Right lobe of liver (tissue), 6 donors: ENCODE data around the gene DDX19B. TPM values are rescaled to one million over a fixed set of nuclear protein-coding genes. Genes with fewer than 3 reads are reported as not detected.
A peak's percentile ranks its signal among the peaks of the same experiment; 100 is the strongest.
"Not testable (repeated sequence)": the region's sequence is repeated elsewhere in the genome, so short reads cannot be mapped to it uniquely, and the experiment has no call there.

ENCODE experiments used
- ATAC-seq, 4 donors: fragments of 200-7000 bp; cut with Tn5 transposase; one replicate each; pipeline ENCODE4 v1.9.1; 2020; ENCODE audit warnings: mild to moderate bottlenecking in 4 of 4, moderate library complexity in 4 of 4
- DNase-seq, 3 donors: peaks; one replicate each; pipeline ENCODE4 v3.0.0-alpha.2; 2020
- H3K27ac ChIP-seq, 3 donors: fragments of 200-600 bp; one replicate each; pipeline ENCODE4 v1.8.0; 2022
- H3K27me3 ChIP-seq, 2 donors: fragments of 200-600 bp; one replicate each; pipeline ENCODE4 v1.8.0; 2022
- H3K36me3 ChIP-seq, 4 donors: fragments of 200-600 bp; sonication (generic) in 1 of 4; one replicate each; pipeline versions ENCODE4 v1.5.1 to v1.8.0; 2017 to 2022; ENCODE audit warnings: control low read depth in 1 of 4
- H3K4me1 ChIP-seq, 4 donors: fragments of 200-600 bp; sonication (generic) in 1 of 4; one replicate each; pipeline versions ENCODE4 v1.5.1 to v1.8.0; 2017 to 2022; ENCODE audit warnings: control low read depth in 1 of 4
- H3K4me3 ChIP-seq, 3 donors: fragments of 200-600 bp; one replicate each; pipeline ENCODE4 v1.8.0; 2022
- H3K9me3 ChIP-seq, 4 donors: fragments of 200-600 bp; sonication (generic) in 1 of 4; one replicate each; pipeline versions ENCODE4 v1.5.1 to v1.8.0; 2017 to 2022; ENCODE audit warnings: control low read depth in 1 of 4
- POLR2A ChIP-seq: fragments of 450-650 bp; IDR thresholded peaks from one replicate; pipeline ENCODE4 v1.6.1; 2017; ENCODE audit warnings: antibody characterized with exemption, mild to moderate bottlenecking
- WGBS: methylation state at CpG from one replicate; pipeline ENCODE4 v1.1.6; 2018; ENCODE audit warnings: low coverage, low lambda C conversion rate; ENCODE audit not compliant: insufficient coverage; ENCODE audit errors: missing lambda C conversion rate; 5-methylcytosine and 5-hydroxymethylcytosine counted together
- intact Hi-C, 2 donors: fragments of 100-400 bp; cut with DNase I; formaldehyde crosslinking; loops; one replicate each; pipeline versions ENCODE4 v1.11.2 to v1.14.1; 2022
- total RNA-seq, 6 experiments: library from RNA; depleted of rRNA in 2 of 6; stranded (reverse); fragments of >200 nt in 2 of 6; fragmentation: NEBNext Ultra II Directional in 3 of 6; extraction: Animal tissue kit (Norgen Biotek cat#: 25700) in 3 of 6; gene quantifications; one replicate each; pipeline versions ENCODE4 v1.1.0 to v1.2.4, GENCODE V29; 2016 to 2023
- TF ChIP-seq, protein P1 (sequence below), 4 donors: fragments of 200-600 bp in 3 of 4; fragments of 450-650 bp in 1 of 4; IDR thresholded peaks; one replicate each; pipeline versions ENCODE4 v1.5.1 to v1.8.0; 2016 to 2022; ENCODE audit warnings: antibody characterized with exemption in 4 of 4, mild to moderate bottlenecking in 2 of 4
- donor health status: DM: no; HTN: yes; CAD: no.
- donor health status: DM: no; HTN: no; CAD: no.
- donor health status: DM: no; HTN: no; CAD: no.
- donor health status: DM: no; HTN: yes; CAD: no.
- donor health status: DM: no; HTN: yes; CAD: no.

DDX19B gene
- total RNA-seq, 6 experiments from 2014 or later, result 15.2 to 32.3 (median 20.0) TPM

DNA sequence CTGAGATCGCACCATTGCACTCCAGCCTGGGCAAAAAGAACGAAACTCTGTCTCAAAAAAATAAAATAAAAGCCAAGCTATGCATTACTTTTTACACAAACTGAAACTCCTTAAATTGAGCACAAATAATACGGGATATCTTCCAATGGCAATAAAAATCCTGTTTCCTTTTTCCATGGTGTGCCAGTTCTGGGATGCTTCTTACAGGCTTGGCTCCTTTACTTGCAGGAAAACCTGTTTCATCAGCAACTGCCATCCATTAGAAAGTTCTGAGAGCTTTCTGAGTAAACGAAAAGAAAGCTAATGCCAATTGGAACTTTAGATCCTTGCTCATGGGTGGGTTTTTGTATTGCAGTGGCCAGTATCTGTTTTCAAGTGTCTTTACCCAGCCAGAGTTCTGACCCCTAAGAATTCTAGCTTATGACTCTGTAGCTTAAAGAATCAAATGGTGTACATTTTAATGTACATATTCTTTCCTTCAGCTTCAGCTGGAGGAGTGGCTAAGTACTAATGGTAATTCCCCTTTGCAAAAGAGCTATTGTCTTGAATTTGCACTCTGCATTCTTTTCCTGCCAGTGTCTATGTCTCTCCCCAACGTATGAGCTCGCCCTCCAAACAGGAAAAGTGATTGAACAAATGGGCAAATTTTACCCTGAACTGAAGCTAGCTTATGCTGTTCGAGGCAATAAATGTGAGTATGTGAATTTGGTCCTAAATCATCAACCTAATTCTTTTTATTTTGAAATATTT, 26.2 kb downstream of the DDX19B start:
- H3K4me1 ChIP-seq, result no peaks in the 10 kb centered on the region
- intact Hi-C loops, result no loop called here
- TF ChIP-seq POLR2A, result no peak
- TF ChIP-seq, protein P1, sequence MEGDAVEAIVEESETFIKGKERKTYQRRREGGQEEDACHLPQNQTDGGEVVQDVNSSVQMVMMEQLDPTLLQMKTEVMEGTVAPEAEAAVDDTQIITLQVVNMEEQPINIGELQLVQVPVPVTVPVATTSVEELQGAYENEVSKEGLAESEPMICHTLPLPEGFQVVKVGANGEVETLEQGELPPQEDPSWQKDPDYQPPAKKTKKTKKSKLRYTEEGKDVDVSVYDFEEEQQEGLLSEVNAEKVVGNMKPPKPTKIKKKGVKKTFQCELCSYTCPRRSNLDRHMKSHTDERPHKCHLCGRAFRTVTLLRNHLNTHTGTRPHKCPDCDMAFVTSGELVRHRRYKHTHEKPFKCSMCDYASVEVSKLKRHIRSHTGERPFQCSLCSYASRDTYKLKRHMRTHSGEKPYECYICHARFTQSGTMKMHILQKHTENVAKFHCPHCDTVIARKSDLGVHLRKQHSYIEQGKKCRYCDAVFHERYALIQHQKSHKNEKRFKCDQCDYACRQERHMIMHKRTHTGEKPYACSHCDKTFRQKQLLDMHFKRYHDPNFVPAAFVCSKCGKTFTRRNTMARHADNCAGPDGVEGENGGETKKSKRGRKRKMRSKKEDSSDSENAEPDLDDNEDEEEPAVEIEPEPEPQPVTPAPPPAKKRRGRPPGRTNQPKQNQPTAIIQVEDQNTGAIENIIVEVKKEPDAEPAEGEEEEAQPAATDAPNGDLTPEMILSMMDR (IDR thresholded peaks at IDR 0.05), result no peak
- ATAC-seq (no peak), DNase-seq (no peak)
- no peak overlapping the region for H3K27ac ChIP-seq
- H3K36me3 ChIP-seq, result peaks cover 3 to 68% (median 15%) of the 10 kb centered on the region in 4 donors
- no peaks in the 10 kb centered on the region for H3K9me3 ChIP-seq
- no peak overlapping the region for H3K4me3 ChIP-seq
- H3K27me3 ChIP-seq, result no peaks in the 10 kb centered on the region
- WGBS, result 89% methylated on average over 7 of the region's 7 CpGs

DNA sequence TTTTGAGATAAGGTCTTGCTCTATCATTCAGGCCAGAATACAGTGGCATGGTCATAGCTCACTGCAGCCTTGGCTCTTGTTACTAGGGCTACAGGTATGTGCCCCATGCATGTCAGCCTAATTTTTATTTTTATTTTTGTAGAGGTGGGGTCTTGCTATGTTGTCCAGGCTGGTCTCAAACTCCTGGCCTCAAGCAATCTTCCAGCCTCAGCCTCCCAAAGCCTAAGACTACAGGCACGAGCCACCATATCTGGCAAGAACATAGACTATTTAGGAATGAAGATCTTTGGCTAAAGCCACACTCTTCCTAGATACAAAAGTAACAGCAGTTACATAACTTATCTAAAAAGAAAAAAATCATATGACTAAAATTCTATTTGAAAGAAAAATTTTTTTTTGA, 32.1 kb downstream of the DDX19B start:
- no peaks in the 10 kb centered on the region for H3K27me3 ChIP-seq
- TF ChIP-seq, protein P1 (IDR thresholded peaks at IDR 0.05), result no peak
- 85% methylated on average over 1 of the region's 1 CpG for WGBS
- no peak overlapping the region for H3K4me3 ChIP-seq
- intact Hi-C loops, result no loop called here
- no peaks in the 10 kb centered on the region for H3K9me3 ChIP-seq
- no peak overlapping the region for H3K27ac ChIP-seq
- ATAC-seq (no peak), DNase-seq (no peak)
- peaks cover 0 to 8% (median 0%) of the 10 kb centered on the region in 4 donors for H3K4me1 ChIP-seq
- H3K36me3 ChIP-seq, result peaks cover 0 to 53% (median 13%) of the 10 kb centered on the region in 4 donors

DNA sequence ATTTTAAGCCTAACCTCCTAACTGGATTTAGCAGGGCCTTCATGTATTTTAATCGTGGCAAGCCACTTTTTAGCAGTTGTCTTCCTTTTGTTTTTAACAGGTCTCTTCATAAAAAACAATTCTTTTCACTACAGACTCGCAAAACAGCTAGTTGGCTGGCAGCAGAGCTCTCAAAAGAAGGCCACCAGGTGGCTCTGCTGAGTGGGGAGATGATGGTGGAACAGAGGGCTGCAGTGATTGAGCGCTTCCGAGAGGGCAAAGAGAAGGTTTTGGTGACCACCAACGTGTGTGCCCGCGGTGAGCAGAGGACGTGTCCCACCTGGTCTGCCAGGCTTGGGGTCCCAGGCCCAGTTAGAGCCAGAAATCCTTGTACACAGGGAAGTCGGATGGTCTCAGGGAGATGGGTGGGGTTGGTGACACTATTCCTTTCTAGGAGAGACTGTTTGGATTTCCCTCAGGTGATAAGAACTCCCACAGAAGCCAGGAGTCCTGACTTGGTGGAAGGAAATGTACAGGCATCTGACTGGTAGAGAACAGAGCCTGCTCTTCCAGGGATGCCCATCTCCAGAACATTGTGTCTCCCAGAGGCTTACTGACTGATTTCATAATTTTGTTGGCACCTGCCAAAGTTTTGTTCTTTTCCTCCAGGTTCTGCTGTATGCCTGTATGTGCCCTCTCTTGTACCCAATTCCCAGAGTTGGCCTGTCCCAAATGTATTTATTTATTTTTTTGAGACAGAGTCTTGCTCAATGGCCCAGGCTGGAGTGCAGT, 32.8 kb downstream of the DDX19B start:
- ATAC-seq (peak; percentile 70 to 91 (median 84)), DNase-seq (no peak)
- no peak overlapping the region for H3K27ac ChIP-seq
- no peaks in the 10 kb centered on the region for H3K27me3 ChIP-seq
- H3K4me1 ChIP-seq, result peaks cover 0 to 8% (median 0%) of the 10 kb centered on the region in 4 donors
- H3K9me3 ChIP-seq, result no peaks in the 10 kb centered on the region
- intact Hi-C loops, result no loop called here
- 70% methylated on average over 8 of the region's 9 CpGs for WGBS
- H3K4me3 ChIP-seq, result no peak overlapping the region
- TF ChIP-seq, protein P1 (IDR thresholded peaks at IDR 0.05), result peak; percentile 36 to 55 (median 48)
- no peak for TF ChIP-seq POLR2A
- peaks cover 0 to 49% (median 14%) of the 10 kb centered on the region in 4 donors for H3K36me3 ChIP-seq

DNA sequence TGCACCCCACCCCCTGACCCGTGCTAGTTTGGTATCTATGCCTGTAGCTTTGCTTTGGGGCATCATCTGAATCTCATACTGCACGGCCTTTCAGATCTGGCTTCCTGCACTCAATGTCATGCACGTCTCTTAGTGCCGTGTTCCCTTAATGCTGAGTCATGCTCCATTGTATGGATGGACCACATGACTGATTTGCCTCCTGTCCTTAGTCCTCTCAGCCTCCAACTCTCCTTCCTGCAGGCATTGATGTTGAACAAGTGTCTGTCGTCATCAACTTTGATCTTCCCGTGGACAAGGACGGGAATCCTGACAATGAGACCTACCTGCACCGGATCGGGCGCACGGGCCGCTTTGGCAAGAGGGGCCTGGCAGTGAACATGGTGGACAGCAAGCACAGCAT, 33.7 kb downstream of the DDX19B start:
- H3K9me3 ChIP-seq, ATAC-seq, H3K4me1 ChIP-seq, H3K27me3 ChIP-seq, H3K27ac ChIP-seq, H3K4me3 ChIP-seq, intact Hi-C loops, DNase-seq: not testable (repeated sequence)
- WGBS, result 73% methylated on average over 4 of the region's 12 CpGs
- H3K36me3 ChIP-seq, result peaks cover 0 to 47% (median 14%) of the 10 kb centered on the region in 4 donors

DNA sequence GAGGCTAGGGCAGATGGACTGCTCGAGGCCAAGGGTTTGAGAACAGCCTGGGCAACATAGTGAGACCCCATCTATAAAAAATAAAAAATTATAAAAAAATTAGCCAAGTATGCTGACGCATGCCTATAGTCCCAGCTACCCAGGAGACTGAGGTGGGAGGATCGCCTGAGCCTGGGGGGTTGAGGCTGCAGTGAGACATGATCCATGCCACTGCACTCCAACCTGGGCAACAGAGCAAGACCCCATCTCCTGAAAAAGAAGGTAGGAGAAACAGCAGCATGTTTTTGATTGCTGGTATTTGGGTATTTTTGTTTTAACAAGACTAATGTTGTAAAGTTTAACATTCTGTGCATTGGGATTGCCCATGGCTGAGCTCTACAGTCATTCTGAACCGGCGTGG, 38.8 kb downstream of the DDX19B start:
- DNase-seq, result no peak
- ATAC-seq, result no peak
- no peaks in the 10 kb centered on the region for H3K9me3 ChIP-seq
- H3K4me1 ChIP-seq, result no peaks in the 10 kb centered on the region
- no peak overlapping the region for H3K27ac ChIP-seq
- TF ChIP-seq, protein P1 (IDR thresholded peaks at IDR 0.05), result no peak
- TF ChIP-seq POLR2A, result no peak
- no peak overlapping the region for H3K4me3 ChIP-seq
- H3K27me3 ChIP-seq, result no peaks in the 10 kb centered on the region
- peaks cover 0 to 26% (median 12%) of the 10 kb centered on the region in 4 donors for H3K36me3 ChIP-seq
- 96% methylated on average over 4 of the region's 5 CpGs for WGBS
- intact Hi-C loops, result no loop called here
